HepG2 (cell line): Measurements from ENCODE around the gene GLIS2. TPM values are rescaled to one million over a fixed set of nuclear protein-coding genes. Genes with fewer than 3 reads are reported as not detected.
A peak's percentile ranks its signal among the peaks of the same experiment; 100 is the strongest.

Experiments
- GABPA ChIP-seq, 2 experiments: IDR thresholded peaks; 2 replicates each; pipeline ENCODE4 v1.6.1; 2011 to 2016; ENCODE audit warnings: low read depth in 2 of 2, low read length in 1 of 2, missing biosample characterization in 1 of 2, missing genetic modification characterization in 1 of 2
- MAFF ChIP-seq: IDR thresholded peaks from 2 replicates; pipeline ENCODE4 v1.6.1; 2011; ENCODE audit warnings: low read depth, low read length, improper control_type of control experiment
- MED8 ChIP-seq: sonication (generic); formaldehyde crosslinking; IDR thresholded peaks from 2 replicates; pipeline ENCODE4 v1.8.1; 2023; ENCODE audit warnings: mild to moderate bottlenecking, missing genetic modification reagents; ENCODE audit not compliant: insufficient replicate concordance
- SIN3A ChIP-seq: IDR thresholded peaks from 2 replicates; pipeline ENCODE4 v1.6.1; 2011; ENCODE audit warnings: low read depth, mild to moderate bottlenecking, control low read depth, low read length, borderline replicate concordance
- TCF12 ChIP-seq, 2 experiments: fragments of 450-650 bp in 1 of 2; sonication (generic) in 1 of 2; formaldehyde crosslinking in 1 of 2; IDR thresholded peaks; 2 replicates each; pipeline versions ENCODE4 v1.6.1 to v1.8.0; 2017 to 2022; ENCODE audit warnings: antibody characterized with exemption in 1 of 2, mild to moderate bottlenecking in 1 of 2, missing genetic modification reagents in 1 of 2, moderate library complexity in 1 of 2
- TCF7L2 ChIP-seq: IDR thresholded peaks from 2 replicates; pipeline ENCODE4 v1.6.1; 2011; ENCODE audit warnings: mild to moderate bottlenecking, low read depth, low read length, moderate library complexity
- ZFP90 ChIP-seq: sonication (generic); formaldehyde crosslinking; IDR thresholded peaks from 2 replicates; pipeline ENCODE4 v1.8.0; 2022; ENCODE audit warnings: missing genetic modification reagents, mild to moderate bottlenecking, inconsistent platforms, borderline replicate concordance
- ZNF264 ChIP-seq: sonication (generic); formaldehyde crosslinking; IDR thresholded peaks from 2 replicates; pipeline ENCODE4 v1.4.0; 2020; ENCODE audit warnings: missing genetic modification reagents
- ZNF768 ChIP-seq: sonication (generic); formaldehyde crosslinking; IDR thresholded peaks from 2 replicates; pipeline ENCODE4 v1.4.0; 2020; ENCODE audit warnings: missing genetic modification reagents
- ZNF781 ChIP-seq: sonication (generic); formaldehyde crosslinking; IDR thresholded peaks from 2 replicates; pipeline ENCODE4 v1.5.1; 2020; ENCODE audit warnings: borderline replicate concordance, mild to moderate bottlenecking, missing genetic modification reagents; ENCODE audit errors: not compliant biosample characterization
- polyA plus RNA-seq, 8 experiments: library from polyadenylated mRNA; depleted of rRNA in 3 of 8; stranded (reverse) in 7 of 8; unstranded in 1 of 8; fragments of >200 nt; fragmentation: Illumina TruSeq in 4 of 8; extraction: Trizol in 4 of 8; gene quantifications; 2 replicates each; pipeline versions ENCODE4 v1.2.1 to v1.2.3, GENCODE V29; 2011 to 2016; ENCODE audit warnings: low read depth in 4 of 8, missing spikeins in 1 of 8, mixed read lengths in 1 of 8; ENCODE audit not compliant: insufficient read depth in 1 of 8
- total RNA-seq, 5 experiments: library from RNA; depleted of rRNA; stranded (reverse); fragments of >200 nt; fragmentation: Illumina TruSeq; extraction: Trizol; gene quantifications; 2 replicates each; pipeline ENCODE4 v1.2.3, GENCODE V29; 2016; ENCODE audit warnings: low read depth in 1 of 5
- TF ChIP-seq, protein P1 (sequence below): sonication (generic); formaldehyde crosslinking; IDR thresholded peaks from 2 replicates; pipeline ENCODE4 v1.5.0; 2020; ENCODE audit warnings: mild to moderate bottlenecking, missing genetic modification reagents
- TF ChIP-seq, protein P2 (sequence below): sonication (generic); formaldehyde crosslinking; IDR thresholded peaks from 2 replicates; pipeline ENCODE4 v1.5.0; 2020; ENCODE audit warnings: missing genetic modification reagents
- TF ChIP-seq, protein P3 (sequence below): sonication (generic); formaldehyde crosslinking; IDR thresholded peaks from 2 replicates; pipeline ENCODE4 v1.5.1; 2020; ENCODE audit warnings: missing genetic modification reagents, mild to moderate bottlenecking, borderline replicate concordance
- TF ChIP-seq, protein P4 (sequence below): sonication (generic); formaldehyde crosslinking; IDR thresholded peaks from 2 replicates; pipeline ENCODE4 v1.5.0; 2020; ENCODE audit warnings: mild to moderate bottlenecking, missing genetic modification reagents, borderline replicate concordance
- TF ChIP-seq, protein P5 (sequence below): sonication (generic); formaldehyde crosslinking; IDR thresholded peaks from 2 replicates; pipeline ENCODE4 v1.4.0; 2020; ENCODE audit warnings: missing genetic modification reagents, borderline replicate concordance

The GLIS2 gene
- total and polyA plus RNA-seq, 2 of the 13 experiments (the other 11 are each of a cell fraction or from before 2014, with no cell fraction given) = 0.28 to 0.29 TPM

DNA sequence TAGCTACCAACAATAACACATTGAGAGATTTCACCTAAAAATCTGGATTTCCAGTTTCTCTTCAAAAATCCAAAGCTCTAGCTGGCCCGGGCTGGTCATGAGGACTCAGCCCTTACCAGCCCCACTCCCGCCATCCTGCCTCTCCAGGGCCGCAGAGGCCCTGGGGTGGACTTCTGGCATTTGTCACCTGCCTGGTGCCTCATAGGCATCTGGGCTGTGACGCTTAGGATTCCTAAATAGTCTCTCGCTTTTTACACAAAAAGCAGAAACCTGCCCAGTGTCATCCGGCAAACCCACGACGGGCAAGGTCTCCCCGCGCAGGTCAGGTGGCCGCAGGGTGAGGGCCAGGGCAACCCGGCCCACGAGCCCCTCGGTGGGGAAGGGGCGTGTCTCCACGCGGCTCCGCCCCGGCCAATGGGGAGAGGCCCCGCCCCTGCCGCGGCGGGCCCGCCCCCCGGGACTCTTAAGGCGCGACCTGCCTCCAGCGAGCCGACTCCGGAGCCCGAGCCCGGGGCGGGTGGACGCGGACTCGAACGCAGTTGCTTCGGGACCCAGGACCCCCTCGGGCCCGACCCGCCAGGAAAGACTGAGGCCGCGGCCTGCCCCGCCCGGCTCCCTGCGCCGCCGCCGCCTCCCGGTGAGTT lies 55.6 kb downstream of the GLIS2 start, which contains the start of gene VASN (continued):
- TF ChIP-seq, protein P1, sequence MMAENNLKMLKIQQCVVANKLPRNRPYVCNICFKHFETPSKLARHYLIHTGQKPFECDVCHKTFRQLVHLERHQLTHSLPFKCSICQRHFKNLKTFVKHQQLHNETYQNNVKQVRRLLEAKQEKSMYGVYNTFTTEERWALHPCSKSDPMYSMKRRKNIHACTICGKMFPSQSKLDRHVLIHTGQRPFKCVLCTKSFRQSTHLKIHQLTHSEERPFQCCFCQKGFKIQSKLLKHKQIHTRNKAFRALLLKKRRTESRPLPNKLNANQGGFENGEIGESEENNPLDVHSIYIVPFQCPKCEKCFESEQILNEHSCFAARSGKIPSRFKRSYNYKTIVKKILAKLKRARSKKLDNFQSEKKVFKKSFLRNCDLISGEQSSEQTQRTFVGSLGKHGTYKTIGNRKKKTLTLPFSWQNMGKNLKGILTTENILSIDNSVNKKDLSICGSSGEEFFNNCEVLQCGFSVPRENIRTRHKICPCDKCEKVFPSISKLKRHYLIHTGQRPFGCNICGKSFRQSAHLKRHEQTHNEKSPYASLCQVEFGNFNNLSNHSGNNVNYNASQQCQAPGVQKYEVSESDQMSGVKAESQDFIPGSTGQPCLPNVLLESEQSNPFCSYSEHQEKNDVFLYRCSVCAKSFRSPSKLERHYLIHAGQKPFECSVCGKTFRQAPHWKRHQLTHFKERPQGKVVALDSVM (CRISPR knock-in tag) = peak; percentile 54; the same call in 1 of the 2 replicates
- TF ChIP-seq MED8 (CRISPR knock-in tag) (peak; percentile 55), MAFF (no peak), SIN3A (peak; percentile 66; the same call in 1 of the 2 replicates), ZNF781 (CRISPR knock-in tag) (no peak), ZFP90 (CRISPR knock-in tag) (no peak; the same call in 1 of the 2 replicates), TCF7L2 (no peak), ZNF264 (CRISPR knock-in tag) (no peak), ZNF768 (CRISPR knock-in tag) (peak; percentile 76), TCF12 (IDR thresholded peaks at IDR 0.05) (no peak), TCF12 (CRISPR knock-in tag; IDR thresholded peaks at IDR 0.05) (peak; percentile 80; the same call in 1 of the 2 replicates), GABPA (IDR thresholded peaks at IDR 0.05; ENCODE audit: low read depth, low read length) (no peak), GABPA (CRISPR knock-in tag; IDR thresholded peaks at IDR 0.05; ENCODE audit: low read depth) (no peak)
- TF ChIP-seq, protein P2, sequence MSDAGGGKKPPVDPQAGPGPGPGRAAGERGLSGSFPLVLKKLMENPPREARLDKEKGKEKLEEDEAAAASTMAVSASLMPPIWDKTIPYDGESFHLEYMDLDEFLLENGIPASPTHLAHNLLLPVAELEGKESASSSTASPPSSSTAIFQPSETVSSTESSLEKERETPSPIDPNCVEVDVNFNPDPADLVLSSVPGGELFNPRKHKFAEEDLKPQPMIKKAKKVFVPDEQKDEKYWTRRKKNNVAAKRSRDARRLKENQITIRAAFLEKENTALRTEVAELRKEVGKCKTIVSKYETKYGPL (CRISPR knock-in tag) = 0 out of 2 replicates have a peak, but pooled peaks have one; percentile 29
- TF ChIP-seq, protein P3, sequence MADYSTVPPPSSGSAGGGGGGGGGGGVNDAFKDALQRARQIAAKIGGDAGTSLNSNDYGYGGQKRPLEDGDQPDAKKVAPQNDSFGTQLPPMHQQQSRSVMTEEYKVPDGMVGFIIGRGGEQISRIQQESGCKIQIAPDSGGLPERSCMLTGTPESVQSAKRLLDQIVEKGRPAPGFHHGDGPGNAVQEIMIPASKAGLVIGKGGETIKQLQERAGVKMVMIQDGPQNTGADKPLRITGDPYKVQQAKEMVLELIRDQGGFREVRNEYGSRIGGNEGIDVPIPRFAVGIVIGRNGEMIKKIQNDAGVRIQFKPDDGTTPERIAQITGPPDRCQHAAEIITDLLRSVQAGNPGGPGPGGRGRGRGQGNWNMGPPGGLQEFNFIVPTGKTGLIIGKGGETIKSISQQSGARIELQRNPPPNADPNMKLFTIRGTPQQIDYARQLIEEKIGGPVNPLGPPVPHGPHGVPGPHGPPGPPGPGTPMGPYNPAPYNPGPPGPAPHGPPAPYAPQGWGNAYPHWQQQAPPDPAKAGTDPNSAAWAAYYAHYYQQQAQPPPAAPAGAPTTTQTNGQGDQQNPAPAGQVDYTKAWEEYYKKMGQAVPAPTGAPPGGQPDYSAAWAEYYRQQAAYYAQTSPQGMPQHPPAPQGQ (CRISPR knock-in tag) = no peak
- TF ChIP-seq, protein P4, sequence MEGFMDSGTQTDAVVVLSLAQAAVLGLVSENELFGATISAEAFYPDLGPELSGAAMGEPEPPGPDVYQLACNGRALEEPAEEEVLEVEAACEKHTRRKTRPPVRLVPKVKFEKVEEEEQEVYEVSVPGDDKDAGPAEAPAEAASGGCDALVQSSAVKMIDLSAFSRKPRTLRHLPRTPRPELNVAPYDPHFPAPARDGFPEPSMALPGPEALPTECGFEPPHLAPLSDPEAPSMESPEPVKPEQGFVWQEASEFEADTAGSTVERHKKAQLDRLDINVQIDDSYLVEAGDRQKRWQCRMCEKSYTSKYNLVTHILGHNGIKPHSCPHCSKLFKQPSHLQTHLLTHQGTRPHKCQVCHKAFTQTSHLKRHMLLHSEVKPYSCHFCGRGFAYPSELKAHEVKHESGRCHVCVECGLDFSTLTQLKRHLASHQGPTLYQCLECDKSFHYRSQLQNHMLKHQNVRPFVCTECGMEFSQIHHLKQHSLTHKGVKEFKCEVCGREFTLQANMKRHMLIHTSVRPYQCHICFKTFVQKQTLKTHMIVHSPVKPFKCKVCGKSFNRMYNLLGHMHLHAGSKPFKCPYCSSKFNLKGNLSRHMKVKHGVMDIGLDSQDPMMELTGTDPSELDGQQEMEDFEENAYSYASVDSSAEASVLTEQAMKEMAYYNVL (CRISPR knock-in tag) = no peak
- TF ChIP-seq, protein P5, sequence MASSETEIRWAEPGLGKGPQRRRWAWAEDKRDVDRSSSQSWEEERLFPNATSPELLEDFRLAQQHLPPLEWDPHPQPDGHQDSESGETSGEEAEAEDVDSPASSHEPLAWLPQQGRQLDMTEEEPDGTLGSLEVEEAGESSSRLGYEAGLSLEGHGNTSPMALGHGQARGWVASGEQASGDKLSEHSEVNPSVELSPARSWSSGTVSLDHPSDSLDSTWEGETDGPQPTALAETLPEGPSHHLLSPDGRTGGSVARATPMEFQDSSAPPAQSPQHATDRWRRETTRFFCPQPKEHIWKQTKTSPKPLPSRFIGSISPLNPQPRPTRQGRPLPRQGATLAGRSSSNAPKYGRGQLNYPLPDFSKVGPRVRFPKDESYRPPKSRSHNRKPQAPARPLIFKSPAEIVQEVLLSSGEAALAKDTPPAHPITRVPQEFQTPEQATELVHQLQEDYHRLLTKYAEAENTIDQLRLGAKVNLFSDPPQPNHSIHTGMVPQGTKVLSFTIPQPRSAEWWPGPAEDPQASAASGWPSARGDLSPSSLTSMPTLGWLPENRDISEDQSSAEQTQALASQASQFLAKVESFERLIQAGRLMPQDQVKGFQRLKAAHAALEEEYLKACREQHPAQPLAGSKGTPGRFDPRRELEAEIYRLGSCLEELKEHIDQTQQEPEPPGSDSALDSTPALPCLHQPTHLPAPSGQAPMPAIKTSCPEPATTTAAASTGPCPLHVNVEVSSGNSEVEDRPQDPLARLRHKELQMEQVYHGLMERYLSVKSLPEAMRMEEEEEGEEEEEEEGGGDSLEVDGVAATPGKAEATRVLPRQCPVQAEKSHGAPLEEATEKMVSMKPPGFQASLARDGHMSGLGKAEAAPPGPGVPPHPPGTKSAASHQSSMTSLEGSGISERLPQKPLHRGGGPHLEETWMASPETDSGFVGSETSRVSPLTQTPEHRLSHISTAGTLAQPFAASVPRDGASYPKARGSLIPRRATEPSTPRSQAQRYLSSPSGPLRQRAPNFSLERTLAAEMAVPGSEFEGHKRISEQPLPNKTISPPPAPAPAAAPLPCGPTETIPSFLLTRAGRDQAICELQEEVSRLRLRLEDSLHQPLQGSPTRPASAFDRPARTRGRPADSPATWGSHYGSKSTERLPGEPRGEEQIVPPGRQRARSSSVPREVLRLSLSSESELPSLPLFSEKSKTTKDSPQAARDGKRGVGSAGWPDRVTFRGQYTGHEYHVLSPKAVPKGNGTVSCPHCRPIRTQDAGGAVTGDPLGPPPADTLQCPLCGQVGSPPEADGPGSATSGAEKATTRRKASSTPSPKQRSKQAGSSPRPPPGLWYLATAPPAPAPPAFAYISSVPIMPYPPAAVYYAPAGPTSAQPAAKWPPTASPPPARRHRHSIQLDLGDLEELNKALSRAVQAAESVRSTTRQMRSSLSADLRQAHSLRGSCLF (CRISPR knock-in tag) = no peak
